Naive thymus-derived CD4-positive, alpha-beta T cell (primary cell): Measurements from ENCODE around the gene C1orf210. TPM values are rescaled to one million over a fixed set of nuclear protein-coding genes. Genes with fewer than 3 reads are reported as not detected.

ENCODE experiments used
- ATAC-seq: fragments of 150-1000 bp; cut with Tn5 transposase; 2 replicates; pipeline ENCODE4 v1.10.0; 2021; ENCODE audit warnings: mild to moderate bottlenecking, moderate library complexity
- CTCF ChIA-PET: fragments of 350-600 bp; sonication (Branson Sonifier 250); formaldehyde crosslinking; loops from one replicate; lab custom pipeline; 2021; ENCODE audit warnings: antibody characterized with exemption; lab: Charles Lee
- POLR2A ChIA-PET: fragments of 350-600 bp; sonication (Branson Sonifier 250); formaldehyde crosslinking; loops from one replicate; lab custom pipeline; 2021; ENCODE audit warnings: antibody characterized with exemption, inconsistent platforms; lab: Charles Lee
- DNase-seq, 9 donors: peaks; one replicate each; pipeline versions ENCODE4 v3.0.0 to v3.0.0-alpha.2; 2020 to 2022; ENCODE audit warnings: mixed read lengths in 1 of 9
- H3K27ac ChIP-seq: one replicate; pipeline ENCODE4 v1.7.0; 2013; ENCODE audit warnings: mild to moderate bottlenecking, low read depth, low read length, moderate library complexity
- H3K27me3 ChIP-seq, 2 donors: one replicate each; pipeline ENCODE4 v1.7.0; 2013; ENCODE audit warnings: low read length in 2 of 2, mild to moderate bottlenecking in 2 of 2, moderate library complexity in 2 of 2; ENCODE audit not compliant: control insufficient read depth in 2 of 2, insufficient read depth in 2 of 2
- H3K36me3 ChIP-seq, 3 experiments: 1 replicate in 2 of 3; 2 replicates in 1 of 3; pipeline ENCODE4 v1.7.0; 2013; ENCODE audit warnings: low read length in 3 of 3, mild to moderate bottlenecking in 3 of 3, moderate library complexity in 1 of 3; ENCODE audit not compliant: insufficient read depth in 3 of 3, control insufficient read depth in 2 of 3
- H3K4me1 ChIP-seq, 2 donors: one replicate each; pipeline ENCODE4 v1.7.0; 2013; ENCODE audit warnings: low read length in 2 of 2, mild to moderate bottlenecking in 2 of 2, moderate library complexity in 1 of 2; ENCODE audit not compliant: control insufficient read depth in 2 of 2, insufficient read depth in 2 of 2
- H3K4me3 ChIP-seq: 2 replicates; pipeline ENCODE4 v1.7.0; 2013; ENCODE audit warnings: mild to moderate bottlenecking, low read length
- H3K9me3 ChIP-seq, 3 experiments: 1 replicate in 2 of 3; 2 replicates in 1 of 3; pipeline ENCODE4 v1.7.0; 2013; ENCODE audit warnings: low read length in 3 of 3; ENCODE audit not compliant: control insufficient read depth in 2 of 3
- H3K27ac Mint-ChIP-seq, 9 donors: one replicate each; pipeline ENCODE4 v1.8.0; 2020 to 2022; ENCODE audit warnings: mixed read lengths in 9 of 9, mild to moderate bottlenecking in 8 of 9, moderate library complexity in 5 of 9, inconsistent platforms in 2 of 9
- H3K27me3 Mint-ChIP-seq, 5 donors: one replicate each; pipeline ENCODE4 v1.8.0; 2021 to 2022; ENCODE audit warnings: mixed read lengths in 5 of 5, mild to moderate bottlenecking in 1 of 5
- H3K36me3 Mint-ChIP-seq, 5 donors: one replicate each; pipeline ENCODE4 v1.8.0; 2020 to 2022; ENCODE audit warnings: mixed read lengths in 5 of 5, mild to moderate bottlenecking in 3 of 5, inconsistent platforms in 1 of 5
- H3K4me1 Mint-ChIP-seq, 7 donors: one replicate each; pipeline ENCODE4 v1.8.0; 2020 to 2022; ENCODE audit warnings: mixed read lengths in 7 of 7, mild to moderate bottlenecking in 3 of 7, inconsistent platforms in 1 of 7
- H3K4me3 Mint-ChIP-seq, 10 donors: one replicate each; pipeline ENCODE4 v1.8.0; 2020 to 2022; ENCODE audit warnings: mild to moderate bottlenecking in 10 of 10, mixed read lengths in 10 of 10, moderate library complexity in 6 of 10, inconsistent platforms in 2 of 10
- H3K9me3 Mint-ChIP-seq, 11 donors: one replicate each; pipeline ENCODE4 v1.8.0; 2020 to 2022; ENCODE audit warnings: mixed read lengths in 11 of 11, mild to moderate bottlenecking in 4 of 11, inconsistent platforms in 1 of 11, moderate library complexity in 1 of 11
- intact Hi-C, 2 donors: fragments of 100-400 bp; cut with micrococcal nuclease; formaldehyde crosslinking; loops; one replicate each; pipeline ENCODE4 v1.15.1; 2023
- polyA plus RNA-seq, 2 donors: library from polyadenylated mRNA; unstranded; fragments of 300-500 nt; fragmentation: Illumina TruSeq; gene quantifications; one replicate each; pipeline ENCODE4 v1.2.3, GENCODE V29; 2021
- total RNA-seq, 6 experiments: library from RNA in 5 of 6; stranded (reverse) in 5 of 6; gene quantifications; 1 replicate in 5 of 6; 2 replicates in 1 of 6; pipeline ENCODE4 v1.2.3 and lab custom pipeline; 2021 to 2026

Gene C1orf210
- total RNA-seq (not detected), polyA plus RNA-seq (not detected), total RNA-seq (lab: John Stamatoyannopoulos, UW) (not detected)

GRCh38 chr1:43285269-43285990 is at the start of gene C1orf210:
C1orf210 (minus strand) TSS chr1:43285581; CDS start chr1:43283270, 2,311 bp downstream.
- no peak within 1 kb of the TSS for H3K4me3 ChIP-seq
- Mint-ChIP-seq H3K27ac (no peak within 1 kb of the TSS), H3K27me3 (peaks cover 0 to 16% (median 4%) of the 10 kb centered on the region in 5 donors), H3K4me3 (no peak within 1 kb of the TSS), H3K4me1 (peaks cover 0 to 2% (median 0%) of the 10 kb centered on the region in 7 donors), H3K9me3 (no peaks in the 10 kb centered on the region), H3K36me3 (peaks cover 0 to 4% (median 0%) of the 10 kb centered on the region in 5 donors)
- CTCF ChIA-PET, result no interaction called here
- intact Hi-C loops, result no loop called here
- POLR2A ChIA-PET, result no interaction called here
- DNase-seq (no peak), ATAC-seq (no peak)
- H3K27ac ChIP-seq, result no peak within 1 kb of the TSS
- H3K4me1 ChIP-seq, result no peaks in the 10 kb centered on the region
- no peaks in the 10 kb centered on the region for H3K36me3 ChIP-seq
- H3K9me3 ChIP-seq, result no peaks in the 10 kb centered on the region
- no peaks in the 10 kb centered on the region for H3K27me3 ChIP-seq

- ChIA-PET POLR2A (no interaction called here), CTCF (no interaction called here)
- peak overlapping the region in 2 of 9 donors; percentile 37 to 43 for H3K27ac Mint-ChIP-seq
- Histone ChIP-seq H3K27me3 (no peaks in the 10 kb centered on the region), H3K36me3 (no peaks in the 10 kb centered on the region), H3K27ac (no peak overlapping the region), H3K4me3 (no peak overlapping the region), H3K4me1 (no peaks in the 10 kb centered on the region), H3K9me3 (no peaks in the 10 kb centered on the region)
- DNase-seq (no peak), ATAC-seq (no peak)
- no peak overlapping the region for H3K4me3 Mint-ChIP-seq
- H3K27me3 Mint-ChIP-seq, result no peaks in the 10 kb centered on the region
- intact Hi-C loops, result no loop called here
- no peaks in the 10 kb centered on the region for H3K36me3 Mint-ChIP-seq
- H3K4me1 Mint-ChIP-seq, result peaks cover 0 to 12% (median 5%) of the 10 kb centered on the region in 7 donors
- peaks cover 0 to 1% (median 0%) of the 10 kb centered on the region in 11 donors for H3K9me3 Mint-ChIP-seq
Measured at GRCh38 chr1:43334453-43335205, 49.2 kb upstream of the C1orf210 start.

GRCh38 chr1:43331688-43332087 is 46.3 kb upstream of the C1orf210 start:
- POLR2A ChIA-PET, result no interaction called here
- CTCF ChIA-PET, result no interaction called here
- H3K27me3 ChIP-seq, result no peaks in the 10 kb centered on the region
- peaks cover 0 to 4% of the 10 kb centered on the region in 2 donors for H3K4me1 ChIP-seq
- Mint-ChIP-seq H3K9me3 (peaks cover 0 to 16% (median 5%) of the 10 kb centered on the region in 11 donors), H3K4me1 (peaks cover 0 to 30% (median 4%) of the 10 kb centered on the region in 7 donors), H3K27ac (no peak overlapping the region), H3K36me3 (peaks cover 0 to 10% (median 4%) of the 10 kb centered on the region in 5 donors), H3K27me3 (no peaks in the 10 kb centered on the region), H3K4me3 (no peak overlapping the region)
- no peak overlapping the region for H3K4me3 ChIP-seq
- peaks cover 0 to 6% (median 0%) of the 10 kb centered on the region in 3 experiments for H3K9me3 ChIP-seq
- no peak overlapping the region for H3K27ac ChIP-seq
- DNase-seq (no peak), ATAC-seq (no peak)
- intact Hi-C loops, result no loop called here
- no peaks in the 10 kb centered on the region for H3K36me3 ChIP-seq

- Histone ChIP-seq H3K4me1 (peaks cover 0 to 4% of the 10 kb centered on the region in 2 donors), H3K9me3 (peaks cover 0 to 12% (median 0%) of the 10 kb centered on the region in 3 experiments), H3K27me3 (no peaks in the 10 kb centered on the region), H3K4me3 (no peak overlapping the region), H3K27ac (no peak overlapping the region), H3K36me3 (no peaks in the 10 kb centered on the region)
- Mint-ChIP-seq H3K9me3 (peaks cover 0 to 26% (median 11%) of the 10 kb centered on the region in 11 donors), H3K36me3 (peaks cover 0 to 14% (median 4%) of the 10 kb centered on the region in 5 donors), H3K4me1 (peaks cover 0 to 30% (median 4%) of the 10 kb centered on the region in 7 donors), H3K27ac (peak overlapping the region in 5 of 9 donors; percentile 17 to 55 (median 26)), H3K4me3 (peak overlapping the region in 1 of 10 donors; percentile 32), H3K27me3 (no peaks in the 10 kb centered on the region)
- POLR2A ChIA-PET, result no interaction called here
- CTCF ChIA-PET, result interaction anchor here (0.6 kb wide), 1 partner anchor 40 kb away, joined by 9 read pairs; no protein-coding TSS in a partner anchor
- ATAC-seq, result peak; percentile 79
- DNase-seq, result peak in 1 of 9 donors; percentile 82
- intact Hi-C loops, result no loop called here
Measured at GRCh38 chr1:43329995-43330751, 44.8 kb upstream of the C1orf210 start.

GRCh38 chr1:43327549-43328292 is 42.3 kb upstream of the C1orf210 start:
- ChIA-PET POLR2A (no interaction called here), CTCF (no interaction called here)
- Histone ChIP-seq H3K9me3 (peaks cover 0 to 17% (median 0%) of the 10 kb centered on the region in 3 experiments), H3K27me3 (no peaks in the 10 kb centered on the region), H3K4me3 (no peak overlapping the region), H3K4me1 (peaks cover 0 to 4% of the 10 kb centered on the region in 2 donors), H3K27ac (no peak overlapping the region), H3K36me3 (no peaks in the 10 kb centered on the region)
- DNase-seq (no peak), ATAC-seq (no peak)
- Mint-ChIP-seq H3K9me3 (peaks cover 10 to 37% (median 20%) of the 10 kb centered on the region in 11 donors), H3K27me3 (no peaks in the 10 kb centered on the region), H3K4me1 (peaks cover 0 to 39% (median 4%) of the 10 kb centered on the region in 7 donors), H3K4me3 (no peak overlapping the region), H3K27ac (peak overlapping the region in 3 of 9 donors; percentile 32 to 74 (median 56)), H3K36me3 (peaks cover 7 to 22% (median 14%) of the 10 kb centered on the region in 5 donors)
- intact Hi-C loops, result no loop called here

GRCh38 chr1:43325381-43325780 is 40.0 kb upstream of the C1orf210 start:
- H3K27me3 ChIP-seq, result no peaks in the 10 kb centered on the region
- H3K27ac Mint-ChIP-seq, result no peak overlapping the region

More at GRCh38 chr1:43325381-43325780, 40.0 kb upstream of the C1orf210 start:
- ChIA-PET CTCF (no interaction called here), POLR2A (no interaction called here)
- no peaks in the 10 kb centered on the region for H3K27me3 Mint-ChIP-seq
- no peaks in the 10 kb centered on the region for H3K36me3 ChIP-seq
- peaks cover 10 to 37% (median 20%) of the 10 kb centered on the region in 11 donors for H3K9me3 Mint-ChIP-seq
- H3K27ac ChIP-seq, result no peak overlapping the region
- DNase-seq, result no peak
- peaks cover 7 to 22% (median 14%) of the 10 kb centered on the region in 5 donors for H3K36me3 Mint-ChIP-seq
- intact Hi-C loops, result no loop called here
- no peak overlapping the region for H3K4me3 ChIP-seq
- no peak overlapping the region for H3K4me3 Mint-ChIP-seq
- peaks cover 0 to 34% (median 4%) of the 10 kb centered on the region in 7 donors for H3K4me1 Mint-ChIP-seq
- ATAC-seq, result no peak
- H3K9me3 ChIP-seq, result peaks cover 0 to 17% (median 0%) of the 10 kb centered on the region in 3 experiments
- H3K4me1 ChIP-seq, result peaks cover 0 to 4% of the 10 kb centered on the region in 2 donors
